ENCODE measurements around the gene METTL21A. TPM values are rescaled to one million over a fixed set of nuclear protein-coding genes. Genes with fewer than 3 reads are reported as not detected.

METTL21A gene
- total and polyA plus RNA-seq, 9 donors, result 14.1 to 20.3 (median 16.2) TPM

- no peak overlapping the region for H3K27ac ChIP-seq (ENCODE audit: low read length)
These were observed 4.4 kb upstream of the METTL21A start for GRCh38 chr2:207629553-207629952.

GRCh38 chr2:207624185-207625013 is 795 bp downstream of the METTL21A start:
- Histone ChIP-seq H3K4me1 (ENCODE audit: control insufficient read depth, insufficient read depth, low read length) (peaks cover 7% of the 10 kb centered on the region), H3K9me3 (replicated peaks; ENCODE audit: control insufficient read depth, low read depth, low read length) (no peaks in the 10 kb centered on the region), H3K27me3 (ENCODE audit: control insufficient read depth, insufficient read depth, low read length) (no peaks in the 10 kb centered on the region), H3K4me3 (ENCODE audit: low read length) (peak overlapping the region; percentile 97), H3K36me3 (ENCODE audit: control insufficient read depth, insufficient read depth, low read length) (peaks cover 14% of the 10 kb centered on the region), H3K27ac (ENCODE audit: low read length) (peak overlapping the region; percentile 98)
- peak; percentile 86 for DNase-seq
- 0% methylated on average over 25 of the region's 47 CpGs for WGBS (ENCODE audit: insufficient coverage)

More at GRCh38 chr2:207629553-207629952, 4.4 kb upstream of the METTL21A start:
- Histone ChIP-seq H3K36me3 (ENCODE audit: control insufficient read depth, insufficient read depth, low read length) (no peaks in the 10 kb centered on the region), H3K27me3 (ENCODE audit: control insufficient read depth, insufficient read depth, low read length) (no peaks in the 10 kb centered on the region), H3K4me3 (ENCODE audit: low read length) (no peak overlapping the region), H3K9me3 (replicated peaks; ENCODE audit: control insufficient read depth, low read depth, low read length) (no peaks in the 10 kb centered on the region), H3K4me1 (ENCODE audit: control insufficient read depth, insufficient read depth, low read length) (peaks cover 2% of the 10 kb centered on the region)
- DNase-seq, result no peak
- 80% methylated on average over 1 of the region's 1 CpG for WGBS (ENCODE audit: insufficient coverage)

- Histone ChIP-seq H3K27me3 (ENCODE audit: control insufficient read depth, insufficient read depth, low read length) (no peaks in the 10 kb centered on the region), H3K4me1 (ENCODE audit: control insufficient read depth, insufficient read depth, low read length) (peaks cover 4% of the 10 kb centered on the region), H3K27ac (ENCODE audit: low read length) (no peak overlapping the region), H3K36me3 (ENCODE audit: control insufficient read depth, insufficient read depth, low read length) (peaks cover 31% of the 10 kb centered on the region), H3K4me3 (ENCODE audit: low read length) (no peak overlapping the region), H3K9me3 (replicated peaks; ENCODE audit: control insufficient read depth, low read depth, low read length) (no peaks in the 10 kb centered on the region)
- DNase-seq, result no peak
- 80% methylated on average over 3 of the region's 10 CpGs for WGBS (ENCODE audit: insufficient coverage)
These were observed 3.6 kb downstream of the METTL21A start for GRCh38 chr2:207621501-207622039.

- peaks cover 4% of the 10 kb centered on the region for H3K4me1 ChIP-seq (ENCODE audit: control insufficient read depth, insufficient read depth, low read length)
- H3K9me3 ChIP-seq (replicated peaks; ENCODE audit: control insufficient read depth, low read depth, low read length), result no peaks in the 10 kb centered on the region
- H3K4me3 ChIP-seq (ENCODE audit: low read length), result no peak overlapping the region
- DNase-seq, result peak; percentile 27
- WGBS (ENCODE audit: insufficient coverage), result no CpG with 5 or more reads among the region's 4 CpGs
- peaks cover 43% of the 10 kb centered on the region for H3K36me3 ChIP-seq (ENCODE audit: control insufficient read depth, insufficient read depth, low read length)
- no peaks in the 10 kb centered on the region for H3K27me3 ChIP-seq (ENCODE audit: control insufficient read depth, insufficient read depth, low read length)
- no peak overlapping the region for H3K27ac ChIP-seq (ENCODE audit: low read length)
These were observed 5.4 kb downstream of the METTL21A start for GRCh38 chr2:207619764-207620203.

- WGBS (ENCODE audit: insufficient coverage), result 68% methylated on average over 4 of the region's 6 CpGs
- H3K27me3 ChIP-seq (ENCODE audit: control insufficient read depth, insufficient read depth, low read length), result no peaks in the 10 kb centered on the region
- H3K27ac ChIP-seq (ENCODE audit: low read length), result no peak overlapping the region
- no peaks in the 10 kb centered on the region for H3K9me3 ChIP-seq (replicated peaks; ENCODE audit: control insufficient read depth, low read depth, low read length)
- peak; percentile 15 for DNase-seq
- H3K36me3 ChIP-seq (ENCODE audit: control insufficient read depth, insufficient read depth, low read length), result peaks cover 43% of the 10 kb centered on the region
- no peak overlapping the region for H3K4me3 ChIP-seq (ENCODE audit: low read length)
- no peaks in the 10 kb centered on the region for H3K4me1 ChIP-seq (ENCODE audit: control insufficient read depth, insufficient read depth, low read length)
These were observed 8.1 kb downstream of the METTL21A start for GRCh38 chr2:207617011-207617671.

- WGBS (ENCODE audit: insufficient coverage), result 94% methylated on average over 3 of the region's 4 CpGs
- Histone ChIP-seq H3K27me3 (ENCODE audit: control insufficient read depth, insufficient read depth, low read length) (no peaks in the 10 kb centered on the region), H3K9me3 (replicated peaks; ENCODE audit: control insufficient read depth, low read depth, low read length) (no peaks in the 10 kb centered on the region), H3K4me3 (ENCODE audit: low read length) (no peak overlapping the region), H3K36me3 (ENCODE audit: control insufficient read depth, insufficient read depth, low read length) (peaks cover 38% of the 10 kb centered on the region), H3K27ac (ENCODE audit: low read length) (no peak overlapping the region), H3K4me1 (ENCODE audit: control insufficient read depth, insufficient read depth, low read length) (no peaks in the 10 kb centered on the region)
- DNase-seq, result no peak
These were observed 9.0 kb downstream of the METTL21A start for GRCh38 chr2:207616185-207616584.

- H3K4me1 ChIP-seq (ENCODE audit: control insufficient read depth, insufficient read depth, low read length), result no peaks in the 10 kb centered on the region
- no peaks in the 10 kb centered on the region for H3K9me3 ChIP-seq (replicated peaks; ENCODE audit: control insufficient read depth, low read depth, low read length)
- H3K4me3 ChIP-seq (ENCODE audit: low read length), result no peak overlapping the region
- no peak overlapping the region for H3K27ac ChIP-seq (ENCODE audit: low read length)
- H3K27me3 ChIP-seq (ENCODE audit: control insufficient read depth, insufficient read depth, low read length), result no peaks in the 10 kb centered on the region
- no peak for DNase-seq
- WGBS (ENCODE audit: insufficient coverage), result no CpG with 5 or more reads among the region's 2 CpGs
- H3K36me3 ChIP-seq (ENCODE audit: control insufficient read depth, insufficient read depth, low read length), result peaks cover 31% of the 10 kb centered on the region
These were observed 10.4 kb downstream of the METTL21A start for GRCh38 chr2:207614824-207615223.

- Histone ChIP-seq H3K27ac (ENCODE audit: low read length) (no peak overlapping the region), H3K27me3 (ENCODE audit: control insufficient read depth, insufficient read depth, low read length) (no peaks in the 10 kb centered on the region), H3K4me3 (ENCODE audit: low read length) (no peak overlapping the region), H3K4me1 (ENCODE audit: control insufficient read depth, insufficient read depth, low read length) (no peaks in the 10 kb centered on the region), H3K9me3 (replicated peaks; ENCODE audit: control insufficient read depth, low read depth, low read length) (no peaks in the 10 kb centered on the region), H3K36me3 (ENCODE audit: control insufficient read depth, insufficient read depth, low read length) (peaks cover 21% of the 10 kb centered on the region)
- WGBS (ENCODE audit: insufficient coverage), result no CpG with 5 or more reads among the region's 4 CpGs
- DNase-seq, result no peak
These were observed 12.5 kb downstream of the METTL21A start for GRCh38 chr2:207612714-207613113.

- WGBS (ENCODE audit: insufficient coverage), result 100% methylated on average over 1 of the region's 5 CpGs
These were observed 18.4 kb downstream of the METTL21A start for GRCh38 chr2:207606829-207607228.

GRCh38 chr2:207606399-207606798 is 18.8 kb downstream of the METTL21A start:
- DNase-seq, result no peak
- no peaks in the 10 kb centered on the region for H3K27me3 ChIP-seq (ENCODE audit: control insufficient read depth, insufficient read depth, low read length)
- WGBS (ENCODE audit: insufficient coverage), result no CpG with 5 or more reads among the region's 7 CpGs
- no peak overlapping the region for H3K27ac ChIP-seq (ENCODE audit: low read length)
- no peaks in the 10 kb centered on the region for H3K4me1 ChIP-seq (ENCODE audit: control insufficient read depth, insufficient read depth, low read length)
- no peak overlapping the region for H3K4me3 ChIP-seq (ENCODE audit: low read length)
- H3K36me3 ChIP-seq (ENCODE audit: control insufficient read depth, insufficient read depth, low read length), result no peaks in the 10 kb centered on the region
- no peaks in the 10 kb centered on the region for H3K9me3 ChIP-seq (replicated peaks; ENCODE audit: control insufficient read depth, low read depth, low read length)

More at GRCh38 chr2:207606829-207607228, 18.4 kb downstream of the METTL21A start:
- Histone ChIP-seq H3K4me1 (ENCODE audit: control insufficient read depth, insufficient read depth, low read length) (no peaks in the 10 kb centered on the region), H3K4me3 (ENCODE audit: low read length) (no peak overlapping the region), H3K36me3 (ENCODE audit: control insufficient read depth, insufficient read depth, low read length) (no peaks in the 10 kb centered on the region), H3K27me3 (ENCODE audit: control insufficient read depth, insufficient read depth, low read length) (no peaks in the 10 kb centered on the region), H3K9me3 (replicated peaks; ENCODE audit: control insufficient read depth, low read depth, low read length) (no peaks in the 10 kb centered on the region), H3K27ac (ENCODE audit: low read length) (no peak overlapping the region)
- DNase-seq, result no peak

All from muscle of leg (tissue), 11 donors.